Measurements from ENCODE around the gene PRDM11. TPM values are rescaled to one million over a fixed set of nuclear protein-coding genes. Genes with fewer than 3 reads are reported as not detected.

Gene PRDM11
- total and polyA plus RNA-seq, 10 donors: 1.7 to 24.3 (median 15.3) TPM

DNA sequence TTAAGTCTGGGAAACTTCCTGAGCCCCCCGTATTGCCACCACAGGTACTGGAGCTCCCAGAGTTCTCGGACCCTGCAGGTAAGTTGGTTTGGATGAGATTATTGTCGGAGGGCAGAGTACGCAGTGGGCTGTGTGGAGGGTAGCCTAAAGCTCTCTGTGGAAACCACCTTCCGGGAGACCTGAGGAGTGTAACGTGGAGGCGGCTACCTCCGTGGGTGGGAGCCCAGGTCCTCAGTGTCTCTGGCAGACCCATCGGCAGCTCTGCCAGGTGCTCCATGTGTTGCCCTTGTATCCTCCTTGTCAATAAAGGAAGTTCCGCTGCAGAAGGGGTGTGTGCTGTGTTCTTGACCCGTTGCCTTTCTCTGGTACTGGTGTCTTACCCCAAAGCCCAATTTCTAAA is 78.3 kb downstream of the PRDM11 start:
- Histone ChIP-seq H3K27ac (no peak overlapping the region), H3K4me3 (no peak overlapping the region), H3K36me3 (peaks cover 6 to 95% (median 38%) of the 10 kb centered on the region in 6 donors), H3K9me3 (no peaks in the 10 kb centered on the region), H3K4me1 (no peaks in the 10 kb centered on the region), H3K27me3 (replicated peaks in 1 of 7) (no peaks in the 10 kb centered on the region)
- no peak for TF ChIP-seq POLR2AphosphoS5 (IDR thresholded peaks at IDR 0.05)
- no peak for TF ChIP-seq POLR2A (IDR thresholded peaks at IDR 0.05)
- TF ChIP-seq, protein P1, sequence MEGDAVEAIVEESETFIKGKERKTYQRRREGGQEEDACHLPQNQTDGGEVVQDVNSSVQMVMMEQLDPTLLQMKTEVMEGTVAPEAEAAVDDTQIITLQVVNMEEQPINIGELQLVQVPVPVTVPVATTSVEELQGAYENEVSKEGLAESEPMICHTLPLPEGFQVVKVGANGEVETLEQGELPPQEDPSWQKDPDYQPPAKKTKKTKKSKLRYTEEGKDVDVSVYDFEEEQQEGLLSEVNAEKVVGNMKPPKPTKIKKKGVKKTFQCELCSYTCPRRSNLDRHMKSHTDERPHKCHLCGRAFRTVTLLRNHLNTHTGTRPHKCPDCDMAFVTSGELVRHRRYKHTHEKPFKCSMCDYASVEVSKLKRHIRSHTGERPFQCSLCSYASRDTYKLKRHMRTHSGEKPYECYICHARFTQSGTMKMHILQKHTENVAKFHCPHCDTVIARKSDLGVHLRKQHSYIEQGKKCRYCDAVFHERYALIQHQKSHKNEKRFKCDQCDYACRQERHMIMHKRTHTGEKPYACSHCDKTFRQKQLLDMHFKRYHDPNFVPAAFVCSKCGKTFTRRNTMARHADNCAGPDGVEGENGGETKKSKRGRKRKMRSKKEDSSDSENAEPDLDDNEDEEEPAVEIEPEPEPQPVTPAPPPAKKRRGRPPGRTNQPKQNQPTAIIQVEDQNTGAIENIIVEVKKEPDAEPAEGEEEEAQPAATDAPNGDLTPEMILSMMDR (IDR thresholded peaks at IDR 0.05 in 8 of 11, conservative IDR thresholded peaks at IDR 0.05 in 3 of 11): no peak
- WGBS, 5 donors: 91 to 99% (median 96%) methylated on average over 11 of the region's 11 CpGs
- DNase-seq: peak; percentile 64
- intact Hi-C loops (cut with DNase I; ENCODE audit: low total_unique reads): no loop called here

DNA sequence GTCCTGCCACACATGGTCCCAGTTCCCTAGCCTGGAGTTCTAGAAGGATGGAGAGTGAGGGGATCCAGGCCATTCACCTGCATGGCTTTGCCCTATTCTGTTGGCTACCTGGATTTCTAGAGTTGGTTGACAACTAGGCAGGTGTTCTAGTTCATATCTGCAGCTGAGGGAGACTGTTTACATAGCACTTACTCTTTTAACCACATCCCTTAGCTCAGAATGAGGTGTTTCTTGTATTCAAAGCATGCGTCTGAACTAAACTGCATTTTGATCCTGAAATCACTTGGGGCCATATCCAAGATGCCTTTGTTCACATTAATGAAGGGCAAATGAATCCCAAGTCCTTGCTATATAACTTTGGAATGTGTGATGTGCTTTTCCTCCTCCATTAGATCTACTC is 78.8 kb downstream of the PRDM11 start:
- Histone ChIP-seq H3K9me3 (no peaks in the 10 kb centered on the region), H3K4me3 (no peak overlapping the region), H3K27ac (no peak overlapping the region), H3K27me3 (replicated peaks in 1 of 7) (no peaks in the 10 kb centered on the region), H3K4me1 (no peaks in the 10 kb centered on the region), H3K36me3 (peaks cover 6 to 90% (median 33%) of the 10 kb centered on the region in 6 donors)
- intact Hi-C loops (cut with DNase I; ENCODE audit: low total_unique reads): no loop called here
- DNase-seq: no peak
- WGBS, 5 donors: 83 to 100% (median 94%) methylated on average over 1 of the region's 1 CpG
- TF ChIP-seq, protein P1 (IDR thresholded peaks at IDR 0.05 in 8 of 11, conservative IDR thresholded peaks at IDR 0.05 in 3 of 11): no peak
- TF ChIP-seq POLR2AphosphoS5 (IDR thresholded peaks at IDR 0.05): no peak
- no peak for TF ChIP-seq POLR2A (IDR thresholded peaks at IDR 0.05)

DNA sequence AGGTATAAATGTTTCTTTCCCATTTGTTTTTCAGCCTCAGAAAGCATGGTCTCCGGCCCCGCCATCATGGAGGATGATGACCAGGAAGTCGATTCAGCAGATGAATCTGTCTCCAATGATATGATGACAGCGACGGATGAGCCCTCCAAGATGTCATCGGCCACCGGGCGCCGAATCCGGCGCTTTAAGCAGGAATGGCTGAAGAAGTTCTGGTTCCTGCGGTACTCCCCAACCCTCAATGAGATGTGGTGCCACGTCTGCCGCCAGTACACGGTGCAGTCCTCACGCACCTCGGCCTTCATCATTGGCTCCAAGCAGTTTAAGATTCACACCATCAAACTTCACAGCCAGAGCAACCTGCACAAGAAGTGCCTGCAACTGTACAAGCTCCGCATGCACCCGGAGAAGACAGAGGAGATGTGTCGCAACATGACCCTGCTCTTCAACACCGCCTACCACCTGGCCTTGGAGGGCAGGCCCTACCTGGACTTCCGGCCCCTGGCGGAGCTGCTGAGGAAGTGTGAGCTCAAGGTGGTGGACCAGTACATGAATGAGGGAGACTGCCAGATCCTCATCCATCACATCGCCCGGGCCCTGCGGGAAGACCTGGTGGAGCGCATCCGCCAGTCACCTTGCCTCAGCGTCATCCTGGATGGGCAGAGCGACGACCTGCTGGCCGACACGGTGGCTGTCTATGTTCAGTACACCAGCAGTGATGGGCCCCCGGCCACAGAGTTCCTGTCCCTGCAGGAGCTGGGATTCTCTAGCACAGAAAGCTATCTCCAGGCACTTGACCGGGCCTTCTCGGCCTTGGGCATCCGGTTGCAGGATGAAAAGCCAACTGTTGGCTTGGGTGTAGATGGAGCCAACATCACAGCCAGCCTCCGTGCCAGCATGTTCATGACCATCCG is 79.8 kb downstream of the PRDM11 start:
- Histone ChIP-seq H3K4me3 (no peak overlapping the region), H3K4me1 (no peaks in the 10 kb centered on the region), H3K9me3 (no peaks in the 10 kb centered on the region), H3K27me3 (replicated peaks in 1 of 7) (no peaks in the 10 kb centered on the region), H3K27ac (no peak overlapping the region), H3K36me3 (peaks cover 6 to 80% (median 32%) of the 10 kb centered on the region in 6 donors)
- peak; percentile 70 for DNase-seq
- intact Hi-C loops (cut with DNase I; ENCODE audit: low total_unique reads): no loop called here
- WGBS, 5 donors: 95 to 99% (median 96%) methylated on average over 23 to 39 of the region's 39 CpGs
- TF ChIP-seq POLR2AphosphoS5 (IDR thresholded peaks at IDR 0.05): peak in 1 of 3 donors; percentile 2
- TF ChIP-seq, protein P1 (IDR thresholded peaks at IDR 0.05 in 8 of 11, conservative IDR thresholded peaks at IDR 0.05 in 3 of 11): no peak
- no peak for TF ChIP-seq POLR2A (IDR thresholded peaks at IDR 0.05)

DNA sequence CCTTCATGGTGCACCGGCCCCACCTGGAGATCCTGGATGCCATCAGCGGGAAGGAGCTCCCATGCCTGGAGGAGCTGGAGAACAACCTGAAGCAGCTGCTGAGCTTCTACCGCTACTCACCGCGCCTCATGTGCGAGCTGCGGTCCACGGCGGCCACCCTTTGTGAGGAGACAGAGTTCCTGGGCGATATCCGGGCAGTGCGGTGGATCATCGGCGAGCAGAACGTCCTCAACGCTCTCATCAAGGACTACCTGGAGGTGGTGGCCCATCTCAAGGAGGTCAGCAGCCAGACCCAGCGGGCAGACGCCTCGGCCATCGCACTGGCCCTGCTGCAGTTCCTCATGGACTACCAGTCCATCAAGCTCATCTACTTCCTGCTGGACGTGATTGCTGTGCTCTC is 80.5 kb downstream of the PRDM11 start:
- TF ChIP-seq POLR2A (IDR thresholded peaks at IDR 0.05): no peak
- peak in 1 of 3 donors; percentile 26 for TF ChIP-seq POLR2AphosphoS5 (IDR thresholded peaks at IDR 0.05)
- Histone ChIP-seq H3K9me3 (no peaks in the 10 kb centered on the region), H3K27me3 (replicated peaks in 1 of 7) (no peaks in the 10 kb centered on the region), H3K4me1 (no peaks in the 10 kb centered on the region), H3K36me3 (peaks cover 6 to 73% (median 30%) of the 10 kb centered on the region in 6 donors), H3K4me3 (no peak overlapping the region), H3K27ac (no peak overlapping the region)
- 92 to 98% (median 97%) methylated on average over 18 to 21 of the region's 21 CpGs for WGBS, 5 donors
- no peak for DNase-seq
- intact Hi-C loops (cut with DNase I; ENCODE audit: low total_unique reads): no loop called here

Data from spleen (tissue), 11 donors.